Activated CD8-positive, alpha-beta memory T cell treated with anti-CD3 and anti-CD28 coated beads, Interleukin-2, amount 50 U/mL, for 4 hours (primary cell): ENCODE measurements around the gene LRMDA.

Source experiments
- DNase-seq: peaks from one replicate; pipeline ENCODE4 v3.0.0-alpha.2; 2020

Gene LRMDA

GRCh38 chr10:75857269-75857846 lies 425.9 kb downstream of the LRMDA start:
- no peak for DNase-seq

DNA sequence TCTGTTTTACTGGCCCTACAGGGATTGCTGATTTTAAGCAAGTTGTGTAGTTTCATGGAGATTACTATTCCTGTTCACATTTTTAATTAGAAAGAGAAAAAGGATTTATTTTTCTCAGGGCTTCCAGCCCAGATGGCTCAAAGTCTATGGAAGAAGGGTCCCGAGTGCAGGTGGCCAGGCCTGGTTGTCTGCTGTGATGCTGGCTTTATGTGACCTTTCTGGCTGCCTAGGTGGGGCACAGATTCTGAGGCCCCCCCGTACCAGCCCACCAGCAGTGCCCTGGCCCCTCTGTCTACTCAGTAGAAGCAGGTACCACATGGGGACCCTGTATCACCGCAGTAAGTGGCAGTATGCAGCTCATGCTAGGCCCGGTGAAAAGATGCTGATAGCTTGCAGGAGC lies 426.5 kb downstream of the LRMDA start:
- no peak for DNase-seq

GRCh38 chr10:75858339-75858738 lies 426.9 kb downstream of the LRMDA start:
- DNase-seq = no peak

DNA sequence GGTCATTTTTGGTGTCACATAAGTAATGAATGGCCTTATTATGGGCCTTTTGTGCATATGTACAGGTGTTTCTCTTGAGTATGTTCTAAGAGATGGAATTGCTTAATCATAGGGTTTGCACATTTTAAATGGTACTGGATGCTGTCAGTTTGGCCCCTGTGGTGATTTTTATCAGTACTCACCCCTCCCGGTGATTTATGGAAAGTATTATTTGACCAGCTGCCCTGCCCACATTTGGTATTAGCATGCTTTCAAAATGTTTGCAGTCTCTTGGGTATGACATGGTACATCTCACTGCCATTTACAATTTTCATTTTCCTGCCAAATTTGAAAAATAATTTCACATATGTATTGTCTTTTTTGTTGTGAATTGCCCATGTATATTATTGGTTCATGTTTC lies 427.7 kb downstream of the LRMDA start:
- DNase-seq = no peak

GRCh38 chr10:75860009-75860408 lies 428.6 kb downstream of the LRMDA start:
- no peak for DNase-seq

DNA sequence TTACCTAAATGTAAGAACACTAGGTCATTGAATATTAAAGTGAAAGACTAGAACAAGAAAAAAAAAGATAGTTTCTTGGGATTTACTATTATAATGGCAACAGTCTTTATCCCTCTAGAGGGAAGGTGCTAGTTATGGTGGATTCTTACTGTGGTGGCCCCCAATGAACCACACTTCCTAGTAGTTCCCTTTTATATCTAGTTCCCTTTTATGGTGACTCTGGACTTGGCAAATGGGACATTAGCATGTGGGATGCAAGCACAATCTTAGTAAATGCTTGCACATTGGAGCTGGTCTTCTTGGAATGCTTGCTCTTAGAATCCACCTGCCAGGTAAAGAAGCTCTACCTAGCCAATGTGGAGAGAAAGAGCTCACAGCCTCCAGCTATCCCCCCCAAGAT lies 430.2 kb downstream of the LRMDA start:
- no peak for DNase-seq

GRCh38 chr10:75862935-75863334 lies 431.5 kb downstream of the LRMDA start:
- DNase-seq = no peak

GRCh38 chr10:75864717-75865116 lies 433.3 kb downstream of the LRMDA start:
- DNase-seq = no peak

DNA sequence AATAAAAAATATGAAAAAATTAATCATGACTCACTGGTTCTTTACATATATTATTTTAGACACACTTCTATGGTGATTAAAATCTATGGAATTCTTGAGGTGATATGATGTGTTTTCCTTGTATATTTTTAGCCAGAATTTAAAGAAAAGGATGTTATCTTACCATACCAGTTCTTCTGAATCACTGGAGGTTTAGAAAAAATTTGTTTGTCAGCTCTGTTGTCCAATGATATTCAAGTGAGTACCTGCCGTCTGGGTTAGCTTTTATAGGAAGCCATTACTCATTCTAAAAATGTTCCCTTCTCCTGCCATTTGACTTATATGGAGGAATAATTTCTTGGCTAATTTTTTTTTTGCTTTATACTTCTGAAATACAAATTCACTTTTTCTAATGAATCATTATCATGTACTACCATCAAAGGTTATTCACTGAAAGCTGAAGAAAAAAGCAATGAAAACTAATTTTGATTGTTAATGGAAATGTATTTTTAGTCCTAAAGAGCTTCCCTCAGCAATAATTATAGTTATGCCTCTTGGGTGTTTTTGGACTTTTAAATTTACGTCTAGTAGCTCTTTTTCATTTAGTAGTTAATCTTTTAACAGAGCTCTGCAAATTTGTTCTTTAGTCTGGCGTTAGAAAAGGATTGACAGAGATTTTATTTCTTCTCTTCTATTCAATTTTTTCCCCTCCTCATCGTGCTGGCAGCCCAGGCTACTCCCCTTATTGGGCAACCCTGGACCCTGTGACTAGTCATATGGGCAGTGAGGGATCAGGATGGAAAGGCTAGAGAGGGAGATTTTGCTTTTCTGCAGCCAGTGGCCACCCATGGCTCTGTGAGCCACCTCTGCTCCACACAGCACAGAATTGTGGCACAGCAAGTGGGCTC lies 434.2 kb downstream of the LRMDA start:
- DNase-seq = no peak

DNA sequence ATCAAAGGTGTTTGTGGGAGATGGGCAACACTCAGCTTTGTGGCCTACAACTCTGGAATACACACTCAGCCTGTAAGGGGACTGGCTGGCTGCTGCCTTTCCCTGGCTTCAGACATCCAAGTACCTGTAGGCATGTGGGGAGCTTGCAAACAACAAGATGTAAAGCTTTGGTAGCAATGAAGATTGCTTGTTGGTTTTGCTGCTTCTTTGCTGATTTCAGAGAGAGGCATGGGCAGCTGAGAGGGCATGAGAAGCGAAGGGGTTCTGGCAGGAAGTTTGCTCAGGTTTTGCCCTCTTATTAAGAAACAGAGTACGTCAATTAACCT lies 434.8 kb downstream of the LRMDA start:
- DNase-seq = no peak

GRCh38 chr10:75866731-75867130 lies 435.3 kb downstream of the LRMDA start:
- no peak for DNase-seq

- DNase-seq = no peak
Measured at GRCh38 chr10:75868574-75868973, 437.1 kb downstream of the LRMDA start.

DNA sequence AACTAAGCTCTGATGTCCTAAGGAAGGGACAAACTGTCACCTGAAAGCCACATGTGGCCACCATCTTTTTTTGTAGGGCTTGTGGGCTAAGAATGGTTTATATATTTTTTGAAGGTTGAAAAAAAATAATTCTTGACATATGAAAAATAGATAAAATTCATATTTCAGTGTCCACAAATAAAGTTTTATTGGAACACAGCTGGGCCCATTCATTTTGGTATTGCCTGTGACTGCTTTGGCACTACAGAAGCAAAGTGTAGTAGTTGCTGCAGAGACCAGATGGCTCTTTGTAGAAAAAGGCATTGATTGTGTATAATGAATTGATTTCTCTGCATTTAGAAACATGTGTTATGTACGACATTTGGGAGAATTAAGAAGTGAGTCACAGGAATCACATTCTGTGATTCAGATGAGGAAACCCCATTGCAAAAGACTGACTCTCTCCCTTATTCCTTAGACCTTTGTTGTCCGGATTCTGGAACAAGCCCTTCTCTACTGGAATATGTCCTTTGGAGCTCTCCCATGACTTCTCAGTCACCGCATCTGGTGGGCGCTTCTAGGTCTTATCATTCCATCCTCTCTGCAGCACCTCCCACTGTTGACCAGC lies 438.7 kb downstream of the LRMDA start:
- no peak for DNase-seq

- DNase-seq = no peak
Measured at GRCh38 chr10:75875740-75876139, 444.3 kb downstream of the LRMDA start.

DNA sequence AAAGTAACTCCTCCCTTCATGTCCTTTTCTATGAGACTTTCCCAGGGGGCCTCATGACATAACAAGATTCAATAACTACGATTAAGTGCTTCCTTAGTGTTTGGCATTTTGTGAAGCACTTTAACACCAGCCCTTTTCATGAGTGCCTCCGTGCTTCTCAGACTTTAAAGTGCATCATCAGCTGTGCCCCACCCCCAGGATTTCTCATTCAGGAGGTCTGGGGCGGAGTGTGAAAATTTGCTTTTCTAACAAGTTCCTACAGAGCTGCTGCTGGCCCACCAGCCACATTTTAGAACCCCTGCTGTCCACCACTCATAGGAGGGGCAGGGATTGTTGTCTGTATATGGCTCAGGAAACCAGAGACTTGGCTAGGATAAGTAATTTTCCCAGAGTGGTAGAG lies 445.3 kb downstream of the LRMDA start:
- no peak for DNase-seq

- DNase-seq = no peak
Measured at GRCh38 chr10:75877877-75878276, 446.5 kb downstream of the LRMDA start.

DNA sequence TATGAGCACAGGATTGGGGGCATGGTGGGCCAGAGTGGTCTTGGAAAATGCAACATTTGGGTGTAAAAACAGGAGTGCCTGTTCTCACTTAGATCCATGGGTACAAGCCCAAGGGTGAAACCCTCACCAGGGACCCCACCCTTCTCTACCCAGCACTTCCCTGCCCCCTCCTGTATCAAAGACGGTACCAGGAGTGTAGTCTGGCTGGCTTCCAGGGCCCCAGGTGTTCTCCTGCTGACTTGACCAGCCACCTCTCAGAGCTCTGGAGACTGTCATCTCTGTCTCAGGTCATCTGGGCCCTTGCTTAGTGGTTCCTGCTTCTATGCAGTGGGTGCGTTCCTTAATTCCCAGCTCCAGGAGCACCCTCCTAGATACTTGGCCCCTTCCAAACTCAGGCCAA lies 447.2 kb downstream of the LRMDA start:
- DNase-seq = no peak

- DNase-seq = no peak
Measured at GRCh38 chr10:75880031-75880775, 448.8 kb downstream of the LRMDA start.

DNA sequence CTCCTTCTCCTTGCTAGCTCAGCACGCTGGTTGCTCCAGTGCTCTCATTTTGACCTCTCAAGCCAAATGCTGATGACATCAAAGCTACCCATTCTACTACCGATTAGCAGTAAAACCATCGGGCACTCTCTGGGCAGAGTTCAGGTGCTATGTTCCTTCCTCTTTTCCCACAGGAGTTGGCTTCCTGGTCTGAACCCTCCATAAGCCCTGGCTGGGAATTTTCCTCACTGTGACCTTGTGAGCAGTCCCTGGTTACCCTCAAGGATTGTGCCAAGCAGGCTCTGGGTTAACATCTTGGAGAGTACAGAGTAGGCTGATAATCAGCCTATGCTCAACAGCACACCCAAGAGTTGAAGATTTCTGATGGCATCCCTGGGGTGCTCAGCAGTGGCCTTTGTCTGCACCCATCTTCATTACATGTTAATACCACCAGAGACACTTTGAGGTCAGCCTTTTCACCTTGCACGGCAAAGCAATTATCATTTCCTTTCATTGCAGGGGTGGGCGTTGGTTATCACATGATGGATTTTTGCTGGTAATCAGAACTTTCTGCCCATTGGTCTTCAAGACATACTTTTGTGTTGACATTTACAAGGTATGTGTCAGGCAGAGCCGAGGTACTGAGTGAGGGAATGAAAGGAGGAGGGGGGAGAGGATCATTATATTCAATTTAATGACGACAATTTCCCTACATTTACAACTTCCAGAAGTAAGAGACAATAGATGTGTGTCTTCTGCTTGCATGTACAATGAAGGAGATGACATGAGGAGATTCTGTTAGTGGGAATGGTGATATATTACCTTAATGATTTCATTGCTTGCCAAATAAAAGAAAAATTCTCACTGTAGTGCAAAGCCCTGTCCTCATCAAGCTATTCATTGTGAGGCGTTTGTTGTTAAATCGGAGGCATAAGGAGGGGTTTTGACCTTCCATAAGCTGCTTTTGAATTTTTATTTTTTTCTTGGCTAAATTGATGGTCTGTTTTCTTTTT lies 452.0 kb downstream of the LRMDA start:
- no peak for DNase-seq

GRCh38 chr10:75884808-75885207 lies 453.4 kb downstream of the LRMDA start:
- DNase-seq = no peak

DNA sequence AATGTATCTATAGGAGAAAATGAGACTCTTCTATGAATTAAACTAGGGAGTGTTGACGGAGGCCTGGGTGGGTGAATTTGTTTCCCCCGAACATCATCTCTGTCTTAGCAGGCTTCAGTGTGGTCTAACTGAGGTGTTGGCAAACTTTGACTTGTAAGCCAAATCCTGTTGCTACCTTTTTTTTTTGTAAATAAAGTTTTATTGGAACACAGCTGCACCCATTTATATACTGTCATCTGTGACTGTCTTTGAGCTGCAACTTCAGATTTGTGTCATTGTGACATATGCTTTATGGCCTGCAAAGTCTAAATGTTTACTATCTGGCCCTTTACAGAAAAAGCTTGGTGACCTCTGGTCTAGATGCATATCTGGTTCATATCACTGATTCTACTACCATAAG lies 455.9 kb downstream of the LRMDA start:
- no peak for DNase-seq

DNA sequence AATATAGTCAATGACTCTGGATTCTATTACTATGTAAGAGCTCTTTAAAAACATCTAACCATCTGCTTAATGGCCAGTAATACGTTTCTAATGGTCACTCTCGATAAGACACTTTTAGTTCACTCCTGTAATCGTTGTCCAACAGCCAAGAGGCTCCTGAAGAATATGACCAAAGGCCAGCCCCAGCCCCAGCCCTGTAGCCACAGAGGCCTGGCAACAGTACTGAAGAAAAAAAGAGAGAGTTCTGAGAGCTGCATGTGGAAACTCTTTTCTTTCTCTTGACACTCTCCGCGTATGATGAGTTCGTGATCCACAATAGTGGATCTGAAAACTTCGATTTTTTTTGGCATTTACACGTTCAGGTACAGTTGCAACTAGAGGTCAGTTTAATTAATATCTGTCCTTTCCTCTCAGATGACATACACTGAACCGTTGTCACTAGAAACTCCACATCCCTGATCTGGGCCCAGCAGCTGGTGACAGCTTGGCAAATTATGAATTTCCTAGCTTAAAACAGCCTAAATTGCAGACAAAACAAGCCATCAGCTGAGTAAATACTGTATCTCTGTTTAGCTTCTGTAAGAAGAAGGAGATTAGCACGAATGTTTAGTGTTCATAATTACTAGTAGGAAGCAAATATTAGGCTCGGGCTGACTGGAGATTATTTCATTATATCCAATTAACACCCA lies 456.7 kb downstream of the LRMDA start:
- DNase-seq = no peak
